BE2C (cell line): ENCODE results near the gene RGS6.

Experiments used
- DNase-seq: peaks from one replicate; pipeline ENCODE4 v3.0.0-alpha.2; 2020
- H3K27me3 ChIP-seq: fragments of 250-450 bp; sonication (Bioruptor Pico); 2 replicates; pipeline ENCODE4 v1.5.1; 2020; ENCODE audit warnings: mild to moderate bottlenecking
- H3K36me3 ChIP-seq: fragments of 250-450 bp; sonication (Bioruptor Pico); 2 replicates; pipeline ENCODE4 v1.5.1; 2020; ENCODE audit warnings: mild to moderate bottlenecking
- H3K4me1 ChIP-seq: fragments of 250-450 bp; sonication (Bioruptor Pico); 2 replicates; pipeline ENCODE4 v1.5.1; 2020
- H3K4me3 ChIP-seq: 2 replicates; pipeline ENCODE4 v1.5.1; 2011; ENCODE audit warnings: low read depth, low read length
- H3K9me3 ChIP-seq: fragments of 250-450 bp; sonication (Bioruptor Pico); 2 replicates; pipeline ENCODE4 v1.5.1; 2020
- CTCF ChIP-seq: IDR thresholded peaks from 2 replicates; pipeline ENCODE4 v1.5.1; 2012; ENCODE audit warnings: mild to moderate bottlenecking, low read depth, low read length

Gene RGS6

DNA sequence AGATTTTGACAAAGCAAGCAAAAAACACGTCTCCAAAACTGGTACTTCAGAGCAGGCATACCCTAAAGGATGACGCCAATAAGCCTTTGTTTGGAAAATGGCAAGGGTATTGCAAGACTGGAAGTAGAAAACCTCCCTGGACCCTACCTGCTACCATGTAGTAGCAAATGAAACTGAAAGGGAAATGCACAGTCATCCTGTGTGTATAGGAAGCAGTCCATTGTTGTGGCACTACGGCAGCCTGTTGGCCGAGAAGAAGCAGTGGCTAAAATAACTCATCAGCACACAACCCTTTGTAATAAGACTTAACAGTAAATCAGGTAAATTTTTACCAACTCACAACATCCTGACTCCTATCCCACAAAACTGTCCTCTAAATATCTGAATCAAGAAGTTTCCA lies 386.4 kb downstream of the RGS6 start:
- no peaks in the 10 kb centered on the region for H3K4me1 ChIP-seq
- no peaks in the 10 kb centered on the region; the same call in 1 of the 2 replicates for H3K9me3 ChIP-seq
- no peak for TF ChIP-seq CTCF
- no peak overlapping the region for H3K4me3 ChIP-seq
- H3K27me3 ChIP-seq: peaks cover 8% of the 10 kb centered on the region
- H3K36me3 ChIP-seq: no peaks in the 10 kb centered on the region
- DNase-seq: no peak

DNA sequence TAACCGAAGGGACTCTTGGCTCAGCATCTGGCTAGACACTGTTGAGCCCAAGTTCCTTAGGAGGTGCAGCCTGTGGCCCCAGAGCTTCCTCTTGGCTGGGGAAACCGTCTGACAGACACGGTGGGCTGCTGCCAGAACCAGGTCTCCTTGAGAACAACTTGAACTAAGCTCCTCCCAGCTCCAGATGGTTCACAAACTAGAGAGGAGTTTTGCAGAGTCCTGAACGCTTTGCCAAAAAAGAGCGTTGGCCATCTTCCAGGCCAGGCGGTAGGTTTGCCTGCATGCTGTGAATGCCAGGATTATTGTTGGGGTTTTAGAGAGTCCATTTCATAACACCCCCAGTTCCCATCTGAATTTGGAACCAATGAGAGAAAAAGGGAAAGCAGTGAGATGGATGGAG lies 399.8 kb downstream of the RGS6 start:
- no peaks in the 10 kb centered on the region for H3K36me3 ChIP-seq
- no peak for DNase-seq
- H3K9me3 ChIP-seq: no peaks in the 10 kb centered on the region
- no peak for TF ChIP-seq CTCF
- H3K27me3 ChIP-seq: peaks cover 13% of the 10 kb centered on the region
- H3K4me1 ChIP-seq: no peaks in the 10 kb centered on the region
- H3K4me3 ChIP-seq: no peak overlapping the region

DNA sequence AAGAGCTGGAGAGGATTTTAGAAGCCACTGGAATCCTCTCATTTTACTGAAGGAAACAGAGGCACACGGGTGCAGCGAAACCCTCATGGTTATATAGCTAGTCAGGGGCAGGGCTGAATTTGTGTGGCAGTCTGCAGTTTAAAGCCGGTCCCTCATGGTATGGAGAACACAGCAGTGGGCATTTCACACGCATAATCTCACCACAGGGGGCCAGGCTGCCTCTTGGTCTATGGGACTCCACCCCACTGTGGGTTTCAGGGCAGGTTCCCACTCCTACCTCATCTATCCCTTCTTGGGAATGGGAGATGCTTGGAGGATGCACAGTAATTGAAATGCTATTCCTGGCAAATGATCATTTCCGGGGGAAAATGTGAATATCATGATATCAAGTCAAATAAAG lies 400.6 kb downstream of the RGS6 start:
- Histone ChIP-seq H3K36me3 (no peaks in the 10 kb centered on the region), H3K9me3 (no peaks in the 10 kb centered on the region), H3K4me1 (no peaks in the 10 kb centered on the region), H3K4me3 (no peak overlapping the region), H3K27me3 (peaks cover 13% of the 10 kb centered on the region)
- no peak for DNase-seq
- no peak for TF ChIP-seq CTCF

- TF ChIP-seq CTCF: no peak
- DNase-seq: no peak
- Histone ChIP-seq H3K9me3 (no peaks in the 10 kb centered on the region), H3K4me3 (no peak overlapping the region), H3K27me3 (peaks cover 13% of the 10 kb centered on the region), H3K4me1 (no peaks in the 10 kb centered on the region), H3K36me3 (no peaks in the 10 kb centered on the region)
Measured at GRCh38 chr14:72333357-72333756, 401.1 kb downstream of the RGS6 start.

GRCh38 chr14:72336311-72336980 lies 404.2 kb downstream of the RGS6 start:
- Histone ChIP-seq H3K36me3 (no peaks in the 10 kb centered on the region), H3K4me3 (no peak overlapping the region), H3K9me3 (no peaks in the 10 kb centered on the region), H3K27me3 (peaks cover 13% of the 10 kb centered on the region), H3K4me1 (no peaks in the 10 kb centered on the region)
- no peak for TF ChIP-seq CTCF
- DNase-seq: no peak

- H3K4me1 ChIP-seq: no peaks in the 10 kb centered on the region
- H3K9me3 ChIP-seq: no peaks in the 10 kb centered on the region
- H3K4me3 ChIP-seq: no peak overlapping the region
- no peaks in the 10 kb centered on the region for H3K36me3 ChIP-seq
- TF ChIP-seq CTCF: no peak
- H3K27me3 ChIP-seq: no peaks in the 10 kb centered on the region; the same call in 1 of the 2 replicates
- DNase-seq: no peak
Measured at GRCh38 chr14:72341237-72341636, 409.0 kb downstream of the RGS6 start.
